HG03565 (cell line): Measurements from ENCODE around the gene NNAT.

Experiments
- ATAC-seq: cut with Tn5 transposase; IDR thresholded peaks from one replicate; pipeline ENCODE4 v1.9.1; 2021; ENCODE audit warnings: mild to moderate bottlenecking, moderate library complexity; ENCODE audit not compliant: unreplicated experiment

NNAT gene

GRCh38 chr20:37564388-37565133 lies 43.5 kb downstream of the NNAT start:
- no peak for ATAC-seq

- ATAC-seq: no peak
These were observed 44.2 kb downstream of the NNAT start for GRCh38 chr20:37565134-37565811.

DNA sequence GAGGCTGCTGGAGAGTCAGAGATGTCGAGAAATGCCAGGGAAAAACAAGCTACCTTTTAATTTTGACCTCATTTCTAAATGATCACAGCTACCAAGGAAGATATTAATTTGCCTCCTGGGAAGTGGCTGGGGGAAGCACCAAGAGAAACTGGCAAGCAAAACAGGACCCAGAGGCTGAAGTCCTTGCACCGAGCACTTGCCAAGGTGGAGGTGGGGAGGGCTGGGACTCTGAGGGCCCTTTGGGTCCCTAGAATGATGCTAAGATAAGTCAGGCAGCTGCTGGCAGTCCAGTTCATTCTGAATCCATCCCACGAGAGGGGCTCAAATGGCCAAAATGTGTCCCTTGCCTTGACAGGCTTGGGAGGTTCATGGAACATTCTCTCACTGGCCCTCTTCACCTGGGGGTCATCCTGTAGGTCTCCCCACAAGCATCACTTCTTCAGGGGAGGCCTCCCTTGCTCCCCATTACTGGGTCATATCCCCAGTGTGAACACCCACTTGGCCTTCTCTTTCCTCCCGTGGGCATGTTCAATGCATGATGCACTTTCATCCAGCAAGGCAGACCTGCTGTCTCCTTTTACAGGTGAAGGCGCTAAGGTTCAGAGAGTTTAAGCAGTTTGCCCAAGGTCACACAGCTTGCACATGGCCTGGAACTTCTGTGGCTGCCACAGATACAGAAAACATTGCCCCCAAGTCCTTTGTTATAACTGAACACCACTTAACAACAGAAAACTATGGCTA lies 45.7 kb downstream of the NNAT start:
- no peak for ATAC-seq

DNA sequence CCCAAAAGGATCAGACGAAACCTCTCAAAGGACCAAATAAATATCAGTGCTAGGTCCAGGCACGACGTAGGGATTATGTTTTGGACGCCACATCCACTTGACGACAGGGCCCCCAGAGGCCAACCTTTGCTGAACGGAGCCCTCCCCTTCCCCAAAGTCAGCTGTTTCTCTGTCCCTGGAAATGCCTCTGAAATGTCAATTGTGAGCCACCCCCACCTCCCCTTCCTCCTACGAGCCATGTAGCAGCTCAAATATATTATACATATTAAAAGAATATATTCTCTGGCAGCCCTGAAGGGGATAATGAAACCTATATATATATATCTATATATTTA lies 46.2 kb downstream of the NNAT start:
- no peak for ATAC-seq

DNA sequence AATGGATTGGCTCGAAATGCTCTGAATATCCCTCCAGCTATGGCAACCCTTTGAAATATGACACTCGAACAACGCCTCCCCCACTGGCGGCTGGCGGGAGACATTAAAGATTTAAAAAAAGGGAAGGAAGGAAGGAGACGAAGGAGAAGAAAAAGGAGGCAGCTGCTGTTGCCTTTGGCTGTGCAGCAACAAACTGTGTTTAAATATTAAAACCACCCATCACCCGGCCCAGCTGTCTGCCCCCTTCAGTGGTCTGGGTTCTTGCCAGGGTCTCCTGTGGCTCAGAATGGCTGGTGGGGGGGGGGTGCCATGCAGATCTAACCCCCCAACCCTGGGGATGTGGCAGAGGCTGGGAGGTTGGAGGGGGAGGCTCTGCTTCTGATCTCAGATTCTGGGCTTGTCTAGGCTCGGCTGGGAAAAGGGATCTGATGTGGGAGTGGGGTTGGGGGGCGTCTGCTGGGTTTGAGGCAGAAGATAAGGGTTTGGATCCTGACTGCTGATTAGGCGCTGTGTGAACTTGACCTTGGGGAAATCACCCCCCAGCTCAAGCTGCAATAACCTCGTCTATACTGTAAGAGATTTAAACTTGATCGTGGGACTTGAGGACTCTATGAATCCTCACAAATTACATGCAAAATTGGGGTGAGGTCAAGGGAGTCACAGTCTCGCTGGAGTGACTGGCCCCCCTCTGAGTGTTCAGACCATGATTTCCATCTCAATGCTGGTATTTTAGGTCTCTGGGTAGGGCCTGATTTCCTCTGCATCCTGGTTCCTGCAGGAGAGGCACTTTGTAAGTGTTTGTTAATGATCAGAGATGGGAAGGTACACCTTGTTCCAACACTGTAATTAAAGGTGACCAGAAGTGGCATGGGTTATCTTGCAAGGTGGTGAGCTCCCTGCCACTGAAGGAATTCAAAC lies 46.9 kb downstream of the NNAT start:
- ATAC-seq: no peak

DNA sequence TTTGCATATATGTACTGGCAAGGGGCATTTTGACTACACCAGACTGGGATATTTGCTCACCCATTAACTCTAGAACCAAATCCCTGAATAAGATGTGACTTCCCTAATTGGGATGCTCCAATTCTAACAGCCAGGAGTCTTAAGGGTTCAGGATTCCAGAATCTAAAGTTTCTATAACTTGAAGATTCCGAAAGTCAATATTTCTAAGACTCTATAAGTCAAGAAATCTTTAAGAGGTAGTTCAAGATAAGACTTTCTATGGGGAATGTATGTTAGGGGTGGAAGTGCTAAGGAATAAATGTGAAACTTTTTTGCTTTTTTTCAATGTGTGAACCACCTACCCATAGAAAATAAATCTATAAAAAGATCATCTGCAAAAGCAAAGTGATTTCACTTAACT lies 49.4 kb downstream of the NNAT start:
- no peak for ATAC-seq

DNA sequence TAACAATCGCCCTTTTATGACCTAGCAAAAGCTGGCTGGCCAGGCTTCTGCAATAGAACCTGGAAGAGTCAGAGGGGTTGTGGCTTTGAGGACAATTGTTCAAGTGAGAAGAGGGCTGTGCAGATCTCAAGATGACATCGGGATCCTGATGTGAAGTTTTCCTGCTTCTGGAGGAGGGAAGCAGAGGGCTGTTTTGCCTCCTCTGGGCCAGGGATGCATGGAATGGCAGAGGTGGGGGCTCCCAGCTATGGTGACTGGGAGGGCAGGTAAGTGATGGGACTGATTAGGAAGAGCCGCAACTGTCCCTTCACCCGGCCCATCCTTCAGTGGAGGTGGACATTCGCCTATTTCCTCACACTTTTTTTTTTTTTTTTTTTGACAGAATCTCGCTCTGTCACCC lies 50.0 kb downstream of the NNAT start:
- ATAC-seq: no peak
